Tibial nerve (tissue), 4 donors: ENCODE measurements around the gene SCGB3A2. TPM values are rescaled to one million over a fixed set of nuclear protein-coding genes. Genes with fewer than 3 reads are reported as not detected.

Experiments used
- DNase-seq, 2 donors: peaks; one replicate each; pipeline ENCODE4 v3.0.0-alpha.2; 2019; ENCODE audit warnings: low spot score in 2 of 2
- H3K27ac ChIP-seq, 4 donors: fragments of 200-600 bp; sonication (generic) in 3 of 4; one replicate each; pipeline ENCODE4 v1.5.1; 2017 to 2019; ENCODE audit warnings: mild to moderate bottlenecking in 1 of 4
- H3K27me3 ChIP-seq, 2 donors: fragments of 200-600 bp; sonication (generic) in 1 of 2; one replicate each; pipeline versions ENCODE4 v1.5.1 to v1.6.0; 2017 to 2019
- H3K36me3 ChIP-seq, 3 donors: fragments of 200-600 bp; sonication (generic); one replicate each; pipeline ENCODE4 v1.5.1; 2018 to 2019
- H3K4me1 ChIP-seq, 4 donors: fragments of 200-600 bp; sonication (generic) in 3 of 4; one replicate each; pipeline ENCODE4 v1.5.1; 2017 to 2019
- H3K4me3 ChIP-seq, 4 donors: fragments of 200-600 bp; sonication (generic) in 3 of 4; one replicate each; pipeline ENCODE4 v1.5.1; 2017 to 2019; ENCODE audit warnings: mild to moderate bottlenecking in 1 of 4, moderate library complexity in 1 of 4
- H3K9me3 ChIP-seq, 4 donors: fragments of 200-600 bp; sonication (generic) in 3 of 4; one replicate each; pipeline ENCODE4 v1.5.1; 2017 to 2019
- EP300 ChIP-seq, 2 donors: sonication (generic); formaldehyde crosslinking; IDR thresholded peaks; one replicate each; pipeline ENCODE4 v1.6.1; 2017; ENCODE audit warnings: antibody characterized with exemption in 2 of 2, mild to moderate bottlenecking in 1 of 2
- POLR2A ChIP-seq, 2 donors: fragments of 450-650 bp; IDR thresholded peaks; one replicate each; pipeline ENCODE4 v1.6.1; 2017; ENCODE audit warnings: antibody characterized with exemption in 2 of 2, mild to moderate bottlenecking in 2 of 2, moderate library complexity in 2 of 2
- WGBS, 2 donors: methylation state at CpG; one replicate each; pipeline ENCODE4 v1.1.5; 2018; 5-methylcytosine and 5-hydroxymethylcytosine counted together
- total RNA-seq, 4 donors: library from RNA; depleted of rRNA; stranded (reverse); fragments of >200 nt; gene quantifications; one replicate each; pipeline ENCODE4 v1.1.0, GENCODE V29; 2016
- TF ChIP-seq, protein P1 (sequence below), 5 experiments: fragments of 200-600 bp in 3 of 5; fragments of 450-650 bp in 2 of 5; sonication (generic) in 3 of 5; IDR thresholded peaks; one replicate each; pipeline ENCODE4 v1.5.1; 2016 to 2019; ENCODE audit warnings: antibody characterized with exemption in 5 of 5, mild to moderate bottlenecking in 3 of 5, moderate library complexity in 2 of 5

The SCGB3A2 gene
- total RNA-seq, 4 donors from 2014 or later = not detected

DNA sequence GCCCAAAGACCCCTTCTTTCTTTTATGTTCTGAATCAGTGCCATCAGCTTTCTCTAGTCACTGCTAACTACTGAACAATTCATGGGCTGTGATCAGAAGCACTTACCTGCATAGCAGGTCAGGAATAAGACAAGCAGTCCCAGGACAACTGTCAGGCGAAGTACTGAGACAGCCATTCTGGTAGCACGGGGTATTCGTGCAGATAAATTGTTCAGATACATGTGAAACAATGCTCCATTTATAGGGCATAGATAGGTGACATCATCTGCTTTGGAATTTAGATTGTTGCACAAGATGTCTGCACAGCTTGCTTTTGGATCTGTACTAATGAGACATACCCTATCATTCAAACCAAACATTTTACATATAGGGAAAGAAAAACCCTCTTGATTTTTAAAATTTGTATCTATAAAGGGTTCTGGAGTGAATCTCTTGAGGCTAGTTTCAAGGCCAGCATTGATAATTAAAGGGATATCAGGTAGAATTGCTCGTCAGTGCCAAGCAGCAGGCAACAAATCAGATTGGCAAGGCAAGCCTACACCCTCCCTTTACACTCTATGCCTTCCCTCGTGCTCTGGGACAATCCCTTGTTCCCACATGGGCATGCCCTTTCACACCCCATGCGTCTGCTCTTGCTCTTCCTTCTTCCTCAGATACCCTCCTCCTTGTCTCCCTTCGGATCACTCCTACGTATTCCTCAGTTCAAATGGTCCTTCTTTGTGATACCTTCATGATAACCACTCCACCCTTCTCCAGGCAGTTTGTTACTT is 28.0 kb downstream of the SCGB3A2 start, which contains the start of gene C5orf46:
TSS of gene C5orf46 (minus strand) at position 213 of the 770 bp plus-strand sequence. CDS start at position 176, 37 bp downstream.
- no peak within 1 kb of the TSS for H3K4me3 ChIP-seq
- no peak for DNase-seq
- 62% methylated on average over 8 of the region's 8 CpGs for WGBS, 2 donors

DNA sequence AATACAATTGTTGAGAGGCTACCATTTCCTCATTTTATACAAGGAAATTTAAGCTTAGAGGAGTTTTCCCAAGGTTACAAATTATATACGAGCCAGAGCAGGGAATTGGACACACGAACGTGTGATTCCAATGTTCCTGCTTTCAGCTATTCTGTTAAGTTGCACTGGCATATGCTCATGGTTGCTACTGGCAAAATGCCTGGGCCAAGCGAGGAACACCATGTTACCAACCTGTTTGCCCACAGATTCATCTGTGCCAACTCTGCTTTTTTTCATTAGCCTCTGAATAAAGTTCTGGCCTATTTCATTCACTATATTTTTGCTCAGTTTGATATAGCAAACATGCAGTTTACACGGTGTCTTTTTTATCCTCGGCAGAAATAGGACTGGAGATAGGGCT is 32.9 kb downstream of the SCGB3A2 start:
- no peak for TF ChIP-seq EP300 (IDR thresholded peaks at IDR 0.05)
- no peak for TF ChIP-seq POLR2A (IDR thresholded peaks at IDR 0.05)
- TF ChIP-seq, protein P1, sequence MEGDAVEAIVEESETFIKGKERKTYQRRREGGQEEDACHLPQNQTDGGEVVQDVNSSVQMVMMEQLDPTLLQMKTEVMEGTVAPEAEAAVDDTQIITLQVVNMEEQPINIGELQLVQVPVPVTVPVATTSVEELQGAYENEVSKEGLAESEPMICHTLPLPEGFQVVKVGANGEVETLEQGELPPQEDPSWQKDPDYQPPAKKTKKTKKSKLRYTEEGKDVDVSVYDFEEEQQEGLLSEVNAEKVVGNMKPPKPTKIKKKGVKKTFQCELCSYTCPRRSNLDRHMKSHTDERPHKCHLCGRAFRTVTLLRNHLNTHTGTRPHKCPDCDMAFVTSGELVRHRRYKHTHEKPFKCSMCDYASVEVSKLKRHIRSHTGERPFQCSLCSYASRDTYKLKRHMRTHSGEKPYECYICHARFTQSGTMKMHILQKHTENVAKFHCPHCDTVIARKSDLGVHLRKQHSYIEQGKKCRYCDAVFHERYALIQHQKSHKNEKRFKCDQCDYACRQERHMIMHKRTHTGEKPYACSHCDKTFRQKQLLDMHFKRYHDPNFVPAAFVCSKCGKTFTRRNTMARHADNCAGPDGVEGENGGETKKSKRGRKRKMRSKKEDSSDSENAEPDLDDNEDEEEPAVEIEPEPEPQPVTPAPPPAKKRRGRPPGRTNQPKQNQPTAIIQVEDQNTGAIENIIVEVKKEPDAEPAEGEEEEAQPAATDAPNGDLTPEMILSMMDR (IDR thresholded peaks at IDR 0.05) = no peak
- Histone ChIP-seq H3K4me3 (no peak overlapping the region), H3K4me1 (no peaks in the 10 kb centered on the region), H3K27me3 (no peaks in the 10 kb centered on the region), H3K27ac (no peak overlapping the region), H3K9me3 (no peaks in the 10 kb centered on the region), H3K36me3 (no peaks in the 10 kb centered on the region)
- WGBS, 2 donors = 74 to 83% methylated on average over 6 of the region's 6 CpGs
- no peak for DNase-seq

More for the DNA sequence above, 28.0 kb downstream of the SCGB3A2 start, which contains the start of gene C5orf46:
- H3K4me1 ChIP-seq = no peaks in the 10 kb centered on the region
- no peaks in the 10 kb centered on the region for H3K27me3 ChIP-seq
- TF ChIP-seq, protein P1 (IDR thresholded peaks at IDR 0.05) = no peak
- TF ChIP-seq EP300 (IDR thresholded peaks at IDR 0.05) = no peak
- no peak for TF ChIP-seq POLR2A (IDR thresholded peaks at IDR 0.05)
- no peaks in the 10 kb centered on the region for H3K9me3 ChIP-seq
- no peaks in the 10 kb centered on the region for H3K36me3 ChIP-seq
- no peak within 1 kb of the TSS for H3K27ac ChIP-seq

DNA sequence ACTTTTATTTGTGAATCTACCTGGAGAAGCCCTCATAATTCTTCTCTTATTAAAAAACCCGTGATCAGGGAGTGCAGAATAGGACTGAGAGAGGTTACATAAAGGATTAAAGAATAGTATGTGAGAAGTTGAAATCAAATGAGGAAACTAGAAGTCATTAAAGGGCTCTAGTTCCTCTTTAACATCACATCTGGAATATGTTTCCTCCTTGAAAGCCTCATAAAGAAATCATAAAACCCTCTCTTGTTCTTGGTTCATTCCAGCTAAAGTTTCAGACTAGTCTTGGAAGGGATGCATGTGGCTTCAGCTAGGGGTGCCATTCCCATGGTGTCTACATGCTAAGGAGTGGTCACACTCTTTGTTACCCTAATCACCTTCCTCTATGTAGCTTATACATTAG is 33.5 kb downstream of the SCGB3A2 start:
- Histone ChIP-seq H3K27me3 (no peaks in the 10 kb centered on the region), H3K27ac (no peak overlapping the region), H3K36me3 (no peaks in the 10 kb centered on the region), H3K4me3 (no peak overlapping the region), H3K9me3 (no peaks in the 10 kb centered on the region), H3K4me1 (no peaks in the 10 kb centered on the region)
- TF ChIP-seq EP300 (IDR thresholded peaks at IDR 0.05) (no peak), POLR2A (IDR thresholded peaks at IDR 0.05) (no peak)
- TF ChIP-seq, protein P1 (IDR thresholded peaks at IDR 0.05) = no peak
- WGBS, 2 donors = 37 to 50% methylated on average over 1 of the region's 1 CpG
- DNase-seq = no peak

DNA sequence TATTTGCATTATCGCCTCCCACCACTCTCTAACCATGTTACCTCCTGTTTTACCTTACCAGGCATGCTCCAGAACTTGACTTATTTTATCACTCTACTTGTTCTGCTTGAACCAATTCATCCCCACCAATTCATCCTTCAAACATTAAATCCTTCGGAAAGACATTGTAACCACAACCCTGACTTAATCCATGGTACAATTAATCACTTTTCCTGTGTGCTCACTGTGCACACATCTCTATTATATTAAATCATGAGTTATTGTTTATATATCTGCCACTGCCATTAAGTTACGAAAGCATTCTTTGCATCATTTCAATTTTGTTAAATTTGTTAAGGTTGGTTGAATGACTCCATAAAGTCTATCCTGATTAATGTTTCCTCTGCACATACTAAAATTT is 35.3 kb downstream of the SCGB3A2 start:
- Histone ChIP-seq H3K27ac (no peak overlapping the region), H3K4me3 (no peak overlapping the region), H3K36me3 (no peaks in the 10 kb centered on the region), H3K4me1 (no peaks in the 10 kb centered on the region), H3K27me3 (no peaks in the 10 kb centered on the region), H3K9me3 (no peaks in the 10 kb centered on the region)
- TF ChIP-seq POLR2A (IDR thresholded peaks at IDR 0.05) (no peak), EP300 (IDR thresholded peaks at IDR 0.05) (no peak)
- TF ChIP-seq, protein P1 (IDR thresholded peaks at IDR 0.05) = no peak
- WGBS, 2 donors = 91 to 92% methylated on average over 3 of the region's 3 CpGs
- no peak for DNase-seq

DNA sequence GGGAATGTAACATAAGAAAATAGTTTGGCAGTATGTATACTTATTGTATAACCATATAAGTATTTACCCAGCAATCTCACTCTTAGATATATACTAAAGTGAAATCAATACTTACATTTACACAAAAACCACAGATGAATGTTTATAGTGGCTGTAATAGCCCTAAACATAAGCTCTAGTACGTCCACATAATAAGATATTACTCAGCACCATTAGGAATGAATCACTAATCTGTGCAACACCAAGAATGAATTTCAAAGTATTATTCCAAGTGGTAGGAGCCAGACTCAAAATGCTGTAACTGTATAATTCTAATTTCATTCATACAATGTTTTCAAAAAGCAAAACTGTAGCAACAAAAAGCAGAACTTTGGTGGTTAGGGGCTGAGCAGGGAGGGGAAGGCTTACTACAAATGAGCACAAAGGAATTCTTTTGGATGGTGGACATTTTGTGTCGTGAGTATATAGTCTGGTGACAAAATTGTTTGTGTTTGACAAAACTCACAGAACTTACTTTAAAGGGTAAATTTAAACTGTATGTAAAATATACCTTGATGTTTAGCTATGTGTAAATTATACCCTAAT is 39.7 kb downstream of the SCGB3A2 start:
- Histone ChIP-seq H3K4me3 (no peak overlapping the region), H3K27me3 (no peaks in the 10 kb centered on the region), H3K27ac (no peak overlapping the region), H3K9me3 (no peaks in the 10 kb centered on the region), H3K36me3 (no peaks in the 10 kb centered on the region), H3K4me1 (no peaks in the 10 kb centered on the region)
- WGBS, 2 donors = 20 to 35% methylated on average over 2 of the region's 2 CpGs
- no peak for DNase-seq
- TF ChIP-seq EP300 (IDR thresholded peaks at IDR 0.05) (no peak), POLR2A (IDR thresholded peaks at IDR 0.05) (no peak)
- TF ChIP-seq, protein P1 (IDR thresholded peaks at IDR 0.05) = no peak
